CD14-positive monocyte (primary cell): Measurements from ENCODE around the gene WNT11. TPM values are rescaled to one million over a fixed set of nuclear protein-coding genes. Genes with fewer than 3 reads are reported as not detected.

Experiments
- DNase-seq, 3 donors: peaks; one replicate each; pipeline ENCODE4 v3.0.0-alpha.2; 2011 to 2022
- H2AFZ ChIP-seq: 2 replicates; pipeline ENCODE4 v1.6.0; 2012; ENCODE audit warnings: mild to moderate bottlenecking, low read depth, low read length, inconsistent platforms; ENCODE audit not compliant: insufficient read depth, poor library complexity, severe bottlenecking
- H3K27ac ChIP-seq, 2 donors: 1 replicate in 1 of 2; 2 replicates in 1 of 2; pipeline ENCODE4 v1.5.1; 2012 to 2013; ENCODE audit warnings: low read length in 2 of 2, control low read depth in 1 of 2, inconsistent platforms in 1 of 2, low read depth in 1 of 2, mild to moderate bottlenecking in 1 of 2
- H3K27me3 ChIP-seq, 2 donors: one replicate each; pipeline versions ENCODE4 v1.6.0 to v1.6.1; 2011 to 2013; ENCODE audit warnings: low read length in 2 of 2; ENCODE audit not compliant: control insufficient read depth in 2 of 2, insufficient read depth in 2 of 2
- H3K36me3 ChIP-seq, 2 donors: replicated peaks in 1 of 2; 1 replicate in 1 of 2; 2 replicates in 1 of 2; pipeline versions ENCODE4 v1.5.1 to v1.6.1; 2012 to 2013; ENCODE audit warnings: low read length in 2 of 2, control low read depth in 1 of 2, inconsistent platforms in 1 of 2, mild to moderate bottlenecking in 1 of 2; ENCODE audit not compliant: insufficient read depth in 2 of 2, control insufficient read depth in 1 of 2
- H3K4me1 ChIP-seq, 2 donors: 1 replicate in 1 of 2; 2 replicates in 1 of 2; pipeline versions ENCODE4 v1.5.1 to v1.6.1; 2012 to 2013; ENCODE audit warnings: low read length in 2 of 2, control low read depth in 1 of 2, inconsistent platforms in 1 of 2, mild to moderate bottlenecking in 1 of 2, moderate library complexity in 1 of 2; ENCODE audit not compliant: insufficient read depth in 2 of 2, control insufficient read depth in 1 of 2
- H3K4me2 ChIP-seq: replicated peaks from 2 replicates; pipeline ENCODE3; 2012; ENCODE audit warnings: low read length, moderate library complexity, mild to moderate bottlenecking; ENCODE audit not compliant: poor library complexity, severe bottlenecking; ENCODE audit errors: extremely low read depth
- H3K4me3 ChIP-seq, 3 experiments: fragments of 200-600 bp in 1 of 3; sonication (generic) in 1 of 3; replicated peaks in 1 of 3; 1 replicate in 2 of 3; 2 replicates in 1 of 3; pipeline ENCODE4 v1.5.1; 2011 to 2013; ENCODE audit warnings: low read length in 3 of 3, mild to moderate bottlenecking in 3 of 3, control low read depth in 2 of 3, low read depth in 2 of 3, inconsistent platforms in 1 of 3, moderate library complexity in 1 of 3
- H3K79me2 ChIP-seq: 2 replicates; pipeline ENCODE4 v1.6.0; 2012; ENCODE audit warnings: mild to moderate bottlenecking, control low read depth, inconsistent platforms, low read length, moderate library complexity; ENCODE audit not compliant: insufficient read depth
- H3K9ac ChIP-seq: 2 replicates; pipeline ENCODE4 v1.6.0; 2017; ENCODE audit warnings: low read length, mild to moderate bottlenecking; ENCODE audit not compliant: insufficient read depth, poor library complexity, severe bottlenecking
- H3K9me3 ChIP-seq, 2 donors: replicated peaks in 1 of 2; 1 replicate in 1 of 2; 2 replicates in 1 of 2; pipeline versions ENCODE4 v1.5.1 to v1.6.1; 2012 to 2013; ENCODE audit warnings: low read length in 2 of 2, control low read depth in 1 of 2; ENCODE audit not compliant: control insufficient read depth in 1 of 2, insufficient read depth in 1 of 2
- H4K20me1 ChIP-seq: 2 replicates; pipeline ENCODE4 v1.6.0; 2012; ENCODE audit warnings: mild to moderate bottlenecking, low read length, control low read depth, moderate library complexity; ENCODE audit not compliant: insufficient read depth
- H3K27ac Mint-ChIP-seq, 7 donors: one replicate each; pipeline ENCODE4 v1.8.0; 2020; ENCODE audit warnings: mild to moderate bottlenecking in 7 of 7, mixed read lengths in 7 of 7, moderate library complexity in 6 of 7, inconsistent platforms in 2 of 7
- H3K27me3 Mint-ChIP-seq, 3 donors: one replicate each; pipeline ENCODE4 v1.8.0; 2021 to 2022; ENCODE audit warnings: low read depth in 3 of 3, mild to moderate bottlenecking in 3 of 3, mixed read lengths in 3 of 3, moderate library complexity in 3 of 3, inconsistent platforms in 1 of 3
- H3K36me3 Mint-ChIP-seq, 2 donors: one replicate each; pipeline ENCODE4 v1.8.0; 2020; ENCODE audit warnings: mixed read lengths in 2 of 2, inconsistent platforms in 1 of 2, mild to moderate bottlenecking in 1 of 2
- H3K4me1 Mint-ChIP-seq: one replicate; pipeline ENCODE4 v1.8.0; 2020; ENCODE audit warnings: mild to moderate bottlenecking, mixed read lengths
- H3K4me3 Mint-ChIP-seq, 2 donors: one replicate each; pipeline ENCODE4 v1.8.0; 2020; ENCODE audit warnings: mild to moderate bottlenecking in 2 of 2, mixed read lengths in 2 of 2, moderate library complexity in 1 of 2
- H3K9me3 Mint-ChIP-seq, 7 donors: one replicate each; pipeline ENCODE4 v1.8.0; 2020 to 2022; ENCODE audit warnings: mixed read lengths in 7 of 7, mild to moderate bottlenecking in 6 of 7, moderate library complexity in 6 of 7, inconsistent platforms in 2 of 7
- CTCF ChIP-seq: fragments of 200-600 bp; IDR thresholded peaks from one replicate; pipeline ENCODE4 v1.8.0; 2022; ENCODE audit warnings: antibody characterized with exemption, mild to moderate bottlenecking
- WGBS: methylation state at CpG from one replicate; pipeline ENCODE4 v1.1.5; 2013; ENCODE audit warnings: missing lambda C conversion rate; ENCODE audit not compliant: insufficient coverage; 5-methylcytosine and 5-hydroxymethylcytosine counted together
- intact Hi-C, 2 donors: fragments of 100-400 bp; cut with micrococcal nuclease; formaldehyde crosslinking; loops; one replicate each; pipeline versions ENCODE4 v1.15.0 to v1.15.1; 2023
- polyA plus RNA-seq, 3 donors: library from polyadenylated mRNA; depleted of rRNA in 1 of 3; unstranded in 2 of 3; stranded (reverse) in 1 of 3; fragments of 300-500 nt in 2 of 3; fragments of >200 nt in 1 of 3; fragmentation: Illumina TruSeq in 2 of 3; gene quantifications; 1 replicate in 2 of 3; 2 replicates in 1 of 3; pipeline ENCODE4 v1.2.3, GENCODE V29; 2012 to 2021

The WNT11 gene
- polyA plus RNA-seq, 3 donors: 0.09 to 0.24 (median 0.21) TPM

GRCh38 chr11:76181371-76181770 lies 24.9 kb downstream of the WNT11 start:
- Mint-ChIP-seq H3K36me3 (no peaks in the 10 kb centered on the region), H3K27me3 (peaks cover 0 to 3% (median 2%) of the 10 kb centered on the region in 3 donors), H3K4me3 (no peak overlapping the region), H3K9me3 (no peaks in the 10 kb centered on the region), H3K4me1 (peaks cover 6% of the 10 kb centered on the region), H3K27ac (no peak overlapping the region)
- no peaks in the 10 kb centered on the region for H3K9me3 ChIP-seq
- H3K4me1 ChIP-seq: no peaks in the 10 kb centered on the region
- 100% methylated on average over 10 of the region's 15 CpGs for WGBS
- no peak overlapping the region for H3K27ac ChIP-seq
- H3K4me3 ChIP-seq: no peak overlapping the region
- H4K20me1 ChIP-seq: no peaks in the 10 kb centered on the region
- TF ChIP-seq CTCF: no peak
- H3K79me2 ChIP-seq: no peaks in the 10 kb centered on the region
- H2AFZ ChIP-seq: no peak overlapping the region
- no peak overlapping the region for H3K9ac ChIP-seq
- intact Hi-C loops: no loop called here
- no peaks in the 10 kb centered on the region for H3K36me3 ChIP-seq
- no peak for DNase-seq
- no peak overlapping the region for H3K4me2 ChIP-seq
- H3K27me3 ChIP-seq: no peaks in the 10 kb centered on the region

- no peaks in the 10 kb centered on the region for H3K4me1 ChIP-seq
- Mint-ChIP-seq H3K4me3 (no peak overlapping the region), H3K27ac (no peak overlapping the region), H3K36me3 (no peaks in the 10 kb centered on the region), H3K27me3 (peaks cover 0 to 3% (median 0%) of the 10 kb centered on the region in 3 donors), H3K9me3 (no peaks in the 10 kb centered on the region), H3K4me1 (no peaks in the 10 kb centered on the region)
- no peaks in the 10 kb centered on the region for H3K9me3 ChIP-seq
- no peak overlapping the region for H2AFZ ChIP-seq
- H3K36me3 ChIP-seq: no peaks in the 10 kb centered on the region
- no peak overlapping the region for H3K4me2 ChIP-seq
- WGBS: 92% methylated on average over 12 of the region's 13 CpGs
- H3K27me3 ChIP-seq: no peaks in the 10 kb centered on the region
- intact Hi-C loops: no loop called here
- DNase-seq: no peak
- no peak overlapping the region for H3K27ac ChIP-seq
- TF ChIP-seq CTCF: no peak
- no peaks in the 10 kb centered on the region for H3K79me2 ChIP-seq
- no peak overlapping the region for H3K9ac ChIP-seq
- H4K20me1 ChIP-seq: no peaks in the 10 kb centered on the region
- no peak overlapping the region for H3K4me3 ChIP-seq
Measured at GRCh38 chr11:76179147-76179546, 27.2 kb downstream of the WNT11 start.
